Caki2 (cell line): ENCODE data around the gene TSKU. TPM values are rescaled to one million over a fixed set of nuclear protein-coding genes. Genes with fewer than 3 reads are reported as not detected.

Experiments
- DNase-seq: peaks from one replicate; pipeline ENCODE4 v3.0.0-alpha.2; 2015; ENCODE audit warnings: low read depth
- in situ Hi-C: cut with HindIII; loops from 2 replicates; pipeline ENCODE4 v1.10.0; 2016; ENCODE audit warnings: low sequenced_read_pairs, low pct_unique_long_range_greater_than_20kb, mixed read lengths
- total RNA-seq: library from RNA; depleted of rRNA; stranded (reverse); fragments of >200 nt; shearing (Covaris generic); gene quantifications from 2 replicates; pipeline ENCODE4 v1.2.3, GENCODE V29; 2014; ENCODE audit warnings: low replicate concordance

Gene TSKU
- total RNA-seq, 1 experiment from 2014 or later: 48.6 TPM

DNA sequence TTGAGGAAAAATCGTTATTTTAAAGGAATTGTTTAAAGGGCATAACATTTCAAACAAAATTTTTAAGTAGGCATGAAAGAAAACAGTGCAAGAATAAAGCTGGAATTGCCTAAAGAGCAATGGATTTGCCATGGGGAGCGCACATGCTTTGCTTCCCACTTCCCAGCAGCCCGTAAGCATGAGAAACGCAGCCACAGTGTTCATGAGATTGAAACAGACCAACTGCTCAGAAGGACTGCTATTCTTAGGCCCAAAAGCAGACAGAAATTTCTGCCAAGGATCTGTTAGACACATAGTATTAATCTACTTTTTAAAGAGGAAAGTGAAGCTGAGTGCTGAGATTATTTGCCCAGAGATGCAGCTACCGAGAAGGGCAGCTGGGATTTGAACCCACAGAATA is 34.2 kb upstream of the TSKU start:
- in situ Hi-C loops: no loop called here
- no peak for DNase-seq

- in situ Hi-C loops: no loop called here
- no peak for DNase-seq
Measured at GRCh38 chr11:76750067-76750466, 33.1 kb upstream of the TSKU start.

DNA sequence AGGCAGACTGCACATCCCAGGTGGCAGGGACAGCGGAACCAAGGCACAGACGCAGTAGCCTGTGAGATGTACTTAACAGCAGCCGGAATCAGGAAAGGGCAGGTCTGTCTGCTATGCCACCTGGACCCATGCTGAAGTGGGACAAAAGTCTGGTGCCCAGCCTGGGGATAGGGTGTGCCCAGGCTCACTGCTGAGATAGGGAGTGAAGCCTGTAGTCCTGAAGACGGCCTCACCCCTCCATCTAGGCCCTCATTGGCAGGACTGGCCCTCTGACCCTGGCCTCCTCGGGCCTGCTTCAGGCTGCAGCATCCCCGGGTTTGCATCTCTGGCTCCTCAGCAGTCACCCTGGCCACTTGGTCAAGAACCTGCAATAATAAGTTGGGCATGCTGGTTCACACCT is 32.4 kb upstream of the TSKU start:
- in situ Hi-C loops: no loop called here
- no peak for DNase-seq

- no peak for DNase-seq
- in situ Hi-C loops: no loop called here
Measured at GRCh38 chr11:76752321-76753143, 30.6 kb upstream of the TSKU start.

GRCh38 chr11:76753449-76753848 is 29.7 kb upstream of the TSKU start:
- in situ Hi-C loops: no loop called here
- no peak for DNase-seq

- in situ Hi-C loops: no loop called here
- DNase-seq: no peak
Measured at GRCh38 chr11:76753950-76754349, 29.2 kb upstream of the TSKU start.

GRCh38 chr11:76756341-76756741 is 26.8 kb upstream of the TSKU start:
- DNase-seq: no peak
- in situ Hi-C loops: no loop called here

DNA sequence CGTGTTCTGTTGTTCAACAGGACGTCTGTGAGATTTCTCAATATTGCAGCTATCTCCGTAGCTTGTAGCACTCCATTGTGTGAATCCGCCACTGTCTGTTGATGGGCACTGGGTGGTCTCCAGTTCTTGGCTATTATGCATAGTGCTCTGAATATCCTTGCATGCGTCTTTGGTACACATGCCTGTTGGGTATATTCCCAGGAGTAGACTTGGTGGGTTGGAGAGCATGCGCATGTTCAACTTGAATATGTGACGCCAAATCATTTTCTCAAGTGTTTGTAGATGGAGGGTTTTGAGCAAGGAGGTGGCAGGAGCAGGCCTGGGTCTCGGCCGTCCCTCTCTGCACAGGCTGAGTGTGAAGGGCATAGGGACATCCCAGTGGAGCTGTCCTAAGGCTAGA is 24.8 kb upstream of the TSKU start:
- no peak for DNase-seq
- in situ Hi-C loops: no loop called here

GRCh38 chr11:76759092-76759491 is 24.1 kb upstream of the TSKU start:
- in situ Hi-C loops: no loop called here
- DNase-seq: no peak

GRCh38 chr11:76759517-76759916 is 23.6 kb upstream of the TSKU start:
- DNase-seq: no peak
- in situ Hi-C loops: no loop called here

- no peak for DNase-seq
- in situ Hi-C loops: no loop called here
Measured at GRCh38 chr11:76760236-76760635, 22.9 kb upstream of the TSKU start.

DNA sequence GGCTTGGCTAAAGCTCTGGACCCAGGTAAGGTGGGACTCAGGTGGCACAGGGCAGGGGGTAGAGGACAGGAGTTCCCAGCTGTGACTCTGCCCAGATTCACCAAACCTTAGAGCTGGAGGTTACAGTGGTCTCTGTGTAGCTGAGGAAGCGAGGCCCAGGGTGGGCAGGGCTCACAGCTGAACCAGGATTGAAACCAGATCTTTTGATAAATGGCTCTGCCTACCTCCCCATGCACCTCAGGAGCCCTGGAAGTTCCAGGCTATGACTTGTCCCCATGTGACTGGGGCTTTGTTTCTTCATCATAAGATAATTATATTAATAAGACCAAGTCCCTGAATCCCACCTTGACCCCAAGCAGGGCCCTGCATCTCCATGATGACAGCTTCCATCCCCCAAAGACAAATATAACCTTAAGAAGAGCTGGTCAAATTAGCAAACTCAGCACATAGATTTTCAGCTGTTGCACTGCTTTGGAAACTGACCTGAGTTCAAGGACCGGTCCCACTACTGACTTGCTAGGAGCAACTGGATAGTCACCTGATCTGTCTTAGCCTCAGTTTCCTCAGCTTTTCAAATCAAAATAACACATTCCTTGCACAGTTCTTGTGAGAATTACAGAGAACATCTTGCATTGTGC is 21.3 kb upstream of the TSKU start:
- in situ Hi-C loops: no loop called here
- DNase-seq: no peak

DNA sequence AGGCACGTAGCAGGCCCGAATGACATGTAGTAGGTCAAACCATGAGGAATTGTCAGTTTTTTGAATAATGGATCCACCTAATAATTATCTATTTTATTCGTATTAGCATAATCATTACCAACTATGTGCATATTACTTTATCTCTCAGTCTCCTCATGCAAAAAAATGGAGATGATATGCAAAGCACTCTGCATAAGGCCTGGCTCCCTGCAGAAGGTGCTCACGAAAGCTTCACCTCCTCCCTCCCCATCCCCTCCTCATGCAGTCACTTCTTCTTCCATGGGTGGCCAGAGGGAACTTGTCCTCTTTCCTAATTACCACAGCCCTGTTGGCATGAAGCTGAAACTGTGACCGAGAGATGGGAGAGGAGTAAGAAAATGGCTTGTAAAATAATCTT is 20.8 kb upstream of the TSKU start:
- in situ Hi-C loops: no loop called here
- DNase-seq: no peak

GRCh38 chr11:76762867-76763572 is 20.1 kb upstream of the TSKU start:
- in situ Hi-C loops: no loop called here
- no peak for DNase-seq

DNA sequence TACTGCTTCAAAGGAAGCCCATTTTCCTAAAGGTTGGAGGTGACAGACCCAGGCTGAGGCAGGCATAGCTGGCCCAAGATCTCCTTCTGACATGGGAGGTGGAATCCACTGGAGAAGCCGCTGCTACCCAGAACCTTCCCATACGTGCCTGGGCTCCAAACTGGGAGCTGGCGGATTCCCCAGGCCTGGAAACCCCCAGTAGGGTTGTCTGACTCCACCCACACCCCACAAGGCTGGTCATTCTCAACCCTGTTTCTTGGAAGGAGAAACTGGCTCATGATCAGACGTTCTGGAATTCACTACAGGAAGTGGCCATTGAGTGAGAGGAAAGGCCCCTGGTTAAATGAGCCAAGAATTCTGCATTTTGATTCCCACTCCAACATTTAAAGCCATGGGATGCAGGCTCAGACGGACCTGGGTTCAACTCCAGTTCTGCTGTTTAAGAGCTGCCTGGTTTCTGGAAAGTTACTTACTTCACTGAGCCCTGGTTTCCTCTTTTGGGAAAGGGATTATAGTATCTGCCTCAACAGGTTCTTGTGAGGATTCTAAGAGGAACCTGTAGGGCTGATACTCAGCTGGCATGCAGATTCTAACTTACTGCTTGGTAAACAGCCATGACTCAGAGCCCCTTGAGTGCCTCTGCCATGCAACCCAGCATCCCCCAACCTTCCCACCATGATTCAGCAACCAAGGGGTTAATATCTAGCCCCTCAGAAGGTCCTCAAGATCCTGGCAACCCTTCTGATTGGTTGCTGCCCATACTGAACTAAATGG is 19.4 kb upstream of the TSKU start:
- in situ Hi-C loops: no loop called here
- peak; percentile 27 for DNase-seq

DNA sequence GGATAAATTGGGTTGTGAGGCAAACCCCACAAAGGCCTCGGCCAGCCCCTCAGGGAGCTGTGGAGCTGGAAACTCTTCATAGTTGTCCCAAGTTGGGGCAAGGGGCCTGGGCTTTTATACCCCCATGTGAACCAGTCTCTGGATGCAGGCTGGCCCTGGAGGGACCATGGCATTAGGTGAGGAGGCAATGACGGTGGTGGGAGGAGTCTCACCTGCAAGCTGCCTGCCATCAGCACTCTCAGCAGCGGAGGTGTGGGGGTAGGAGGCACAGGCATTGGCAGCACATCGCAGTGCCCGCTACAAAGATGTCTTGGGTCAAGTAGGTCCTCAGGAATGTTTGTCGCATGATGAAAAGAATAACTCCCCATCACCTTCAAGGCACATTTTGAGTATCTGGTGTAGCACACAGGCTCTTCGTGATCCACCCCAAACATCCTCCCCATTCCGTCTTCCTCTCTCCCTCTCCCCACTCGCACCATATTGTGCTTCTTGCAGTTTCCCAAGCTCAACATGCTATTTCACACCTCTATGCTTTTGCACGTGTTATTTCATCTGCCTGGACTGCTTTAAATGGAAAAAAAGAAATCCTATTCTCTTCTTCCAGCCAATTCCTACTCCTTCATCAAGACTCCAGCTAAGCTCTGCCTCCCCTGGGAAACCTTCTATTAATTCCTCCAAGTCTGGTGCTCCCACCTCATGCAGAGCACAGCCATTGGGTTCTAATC is 18.1 kb upstream of the TSKU start:
- no peak for DNase-seq
- in situ Hi-C loops: no loop called here

- no peak for DNase-seq
- in situ Hi-C loops: no loop called here
Measured at GRCh38 chr11:76765863-76766350, 17.2 kb upstream of the TSKU start.

DNA sequence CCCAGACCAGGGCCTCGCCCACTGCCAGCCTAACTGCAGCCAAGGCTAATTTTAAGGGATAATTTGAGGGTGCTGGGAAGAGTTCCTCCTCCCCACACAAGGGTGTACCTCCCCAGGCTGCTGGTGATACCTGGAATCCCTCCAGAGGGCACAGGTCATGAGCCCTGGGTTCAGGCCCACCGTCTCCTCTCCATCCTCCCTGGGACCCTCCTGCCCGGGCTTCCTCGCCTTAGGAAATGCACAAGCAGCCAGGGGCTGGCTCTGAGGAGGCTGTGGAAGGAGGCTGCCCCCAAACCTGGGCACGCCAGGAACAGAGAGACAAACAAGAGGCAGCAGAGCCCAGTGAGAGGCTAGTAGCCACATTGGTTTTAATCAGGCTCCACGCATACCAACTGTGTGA is 16.6 kb upstream of the TSKU start:
- no peak for DNase-seq
- in situ Hi-C loops: no loop called here
